H1 (cell line): ENCODE data around the gene P2RY13. TPM values are rescaled to one million over a fixed set of nuclear protein-coding genes. Genes with fewer than 3 reads are reported as not detected.

Source experiments
- CTCF ChIA-PET: fragments of 300-600 bp; sonication (Branson Sonifier 250); formaldehyde crosslinking; loops from one replicate; lab custom pipeline; 2021; ENCODE audit not compliant: partially characterized antibody; lab: Charles Lee
- POLR2A ChIA-PET: fragments of 300-600 bp; sonication (Branson Sonifier 250); formaldehyde crosslinking; loops from one replicate; lab custom pipeline; 2021; ENCODE audit warnings: inconsistent platforms; ENCODE audit not compliant: partially characterized antibody; lab: Charles Lee
- DNase-seq, 2 experiments: peaks; one replicate each; pipeline versions ENCODE4 v3.0.0 to v3.0.0-alpha.2; 2010 to 2022; ENCODE audit warnings: low spot score in 2 of 2, low read depth in 1 of 2, mixed read lengths in 1 of 2
- FAIRE-seq: peaks from 2 replicates; lab custom pipeline; 2011; peaks lifted over from hg19 to GRCh38; lab: Jason Lieb, UNC
- H2AFZ ChIP-seq: 2 replicates; pipeline ENCODE4 v1.8.1; 2012; ENCODE audit warnings: low read length, inconsistent platforms
- H2AK5ac ChIP-seq: 2 replicates; pipeline ENCODE4 v1.6.1; 2013; ENCODE audit warnings: low read depth, low read length
- H2BK120ac ChIP-seq: replicated peaks from 2 replicates; pipeline ENCODE3; 2013; ENCODE audit warnings: low read depth, low read length, inconsistent platforms
- H2BK12ac ChIP-seq: 2 replicates; pipeline ENCODE4 v1.6.1; 2013; ENCODE audit warnings: low read depth, low read length
- H2BK15ac ChIP-seq: 2 replicates; pipeline ENCODE4 v1.6.1; 2013; ENCODE audit warnings: low read length
- H2BK20ac ChIP-seq: 2 replicates; pipeline ENCODE4 v1.6.1; 2013; ENCODE audit warnings: low read length
- H2BK5ac ChIP-seq: 2 replicates; pipeline ENCODE4 v1.6.1; 2013; ENCODE audit warnings: low read depth, low read length
- H3K14ac ChIP-seq: 2 replicates; pipeline ENCODE4 v1.6.1; 2013; ENCODE audit warnings: inconsistent platforms; ENCODE audit not compliant: insufficient read length
- H3K18ac ChIP-seq: 2 replicates; pipeline ENCODE4 v1.6.1; 2013; ENCODE audit warnings: low read length; ENCODE audit errors: extremely low read depth
- H3K23ac ChIP-seq: 2 replicates; pipeline ENCODE4 v1.6.1; 2013; ENCODE audit warnings: inconsistent platforms; ENCODE audit not compliant: insufficient read length
- H3K23me2 ChIP-seq: 2 replicates; pipeline ENCODE4 v1.6.1; 2013; ENCODE audit warnings: low read depth, low read length
- H3K27ac ChIP-seq: 2 replicates; pipeline ENCODE4 v1.6.1; 2011; ENCODE audit warnings: low read depth, low read length, inconsistent platforms
- H3K27me3 ChIP-seq, 4 experiments: replicated peaks in 1 of 4; 1 replicate in 1 of 4; 2 replicates in 3 of 4; pipeline versions ENCODE4 v1.6.1 to v1.8.1; 2011 to 2013; ENCODE audit warnings: low read length in 3 of 4, mild to moderate bottlenecking in 3 of 4, inconsistent platforms in 2 of 4, mixed read lengths in 2 of 4, moderate library complexity in 1 of 4; ENCODE audit not compliant: control insufficient read depth in 3 of 4, insufficient read depth in 3 of 4; ENCODE audit errors: extremely low read depth in 1 of 4
- H3K36me3 ChIP-seq, 4 experiments: 2 replicates each; pipeline versions ENCODE4 v1.6.1 to v1.8.1; 2011 to 2013; ENCODE audit warnings: mild to moderate bottlenecking in 4 of 4, low read length in 3 of 4, moderate library complexity in 2 of 4, control low read depth in 1 of 4, inconsistent platforms in 1 of 4; ENCODE audit not compliant: insufficient read depth in 4 of 4, control insufficient read depth in 2 of 4
- H3K4ac ChIP-seq: replicated peaks from 2 replicates; pipeline ENCODE3; 2013; ENCODE audit warnings: low read length, low read depth, mixed read lengths, inconsistent platforms; ENCODE audit not compliant: insufficient read length
- H3K4me1 ChIP-seq, 4 experiments: replicated peaks in 1 of 4; 1 replicate in 1 of 4; 2 replicates in 3 of 4; pipeline versions ENCODE4 v1.6.1 to v1.8.1; 2011 to 2013; ENCODE audit warnings: low read length in 3 of 4, inconsistent platforms in 2 of 4, mixed read lengths in 1 of 4; ENCODE audit not compliant: insufficient read depth in 4 of 4, control insufficient read depth in 3 of 4
- H3K4me2 ChIP-seq, 2 experiments: 2 replicates each; pipeline versions ENCODE4 v1.6.1 to v1.8.1; 2011 to 2013; ENCODE audit warnings: low read depth in 2 of 2, low read length in 2 of 2, control low read depth in 1 of 2, inconsistent platforms in 1 of 2, mild to moderate bottlenecking in 1 of 2; ENCODE audit not compliant: insufficient read depth in 1 of 2
- H3K4me3 ChIP-seq, 4 experiments: fragments of 200-600, 300-600 bp in 1 of 4; sonication (generic), shearing (Covaris generic), sonication (Bioruptor Twin) in 1 of 4; 2 replicates each; pipeline versions ENCODE4 v1.5.1 to v1.8.1; 2011 to 2016; ENCODE audit warnings: low read length in 4 of 4, low read depth in 3 of 4, control low read depth in 2 of 4, inconsistent platforms in 2 of 4, mild to moderate bottlenecking in 2 of 4, mixed read lengths in 1 of 4, moderate library complexity in 1 of 4; ENCODE audit not compliant: insufficient read depth in 2 of 4; ENCODE audit errors: extremely low read depth in 1 of 4
- H3K56ac ChIP-seq: replicated peaks from 2 replicates; pipeline ENCODE3; 2013; ENCODE audit warnings: low read depth, mild to moderate bottlenecking, mixed read lengths, low read length, inconsistent platforms; ENCODE audit not compliant: insufficient read length
- H3K79me1 ChIP-seq: 2 replicates; pipeline ENCODE4 v1.6.1; 2013; ENCODE audit warnings: low read depth, low read length, control low read depth
- H3K79me2 ChIP-seq, 2 experiments: 2 replicates each; pipeline versions ENCODE4 v1.6.1 to v1.8.1; 2012 to 2013; ENCODE audit warnings: low read length in 2 of 2, mild to moderate bottlenecking in 2 of 2, inconsistent platforms in 1 of 2; ENCODE audit not compliant: insufficient read depth in 2 of 2, control insufficient read depth in 1 of 2
- H3K9ac ChIP-seq, 4 experiments: replicated peaks in 1 of 4; 1 replicate in 1 of 4; 2 replicates in 3 of 4; pipeline versions ENCODE4 v1.6.1 to v1.8.1; 2011 to 2013; ENCODE audit warnings: low read depth in 3 of 4, low read length in 3 of 4, control low read depth in 2 of 4, mild to moderate bottlenecking in 2 of 4, moderate library complexity in 2 of 4, inconsistent platforms in 1 of 4; ENCODE audit errors: extremely low read depth in 1 of 4
- H3K9me3 ChIP-seq, 2 experiments: 2 replicates each; pipeline versions ENCODE4 v1.6.1 to v1.8.1; 2012 to 2013; ENCODE audit warnings: mild to moderate bottlenecking in 2 of 2, moderate library complexity in 2 of 2, control low read depth in 1 of 2, inconsistent platforms in 1 of 2, low read depth in 1 of 2, low read length in 1 of 2, mixed read lengths in 1 of 2; ENCODE audit not compliant: insufficient read depth in 2 of 2
- H4K20me1 ChIP-seq, 2 experiments: replicated peaks in 1 of 2; 2 replicates each; pipeline versions ENCODE3 to v1.8.1; 2011 to 2013; ENCODE audit warnings: inconsistent platforms in 2 of 2, low read length in 2 of 2, mild to moderate bottlenecking in 1 of 2; ENCODE audit not compliant: insufficient read depth in 2 of 2, control insufficient read depth in 1 of 2
- H4K5ac ChIP-seq: 2 replicates; pipeline ENCODE4 v1.6.1; 2013; ENCODE audit warnings: low read length, low read depth, mixed read lengths, inconsistent platforms; ENCODE audit not compliant: insufficient read length
- H4K8ac ChIP-seq: 2 replicates; pipeline ENCODE4 v1.8.0; 2013; ENCODE audit warnings: mild to moderate bottlenecking, moderate library complexity, low read length, inconsistent platforms; ENCODE audit not compliant: insufficient read depth; ENCODE audit errors: extremely low read depth
- H4K91ac ChIP-seq: replicated peaks from 2 replicates; pipeline ENCODE3; 2013; ENCODE audit warnings: low read length, mixed read lengths, inconsistent platforms; ENCODE audit not compliant: insufficient read length
- BACH1 ChIP-seq: IDR thresholded peaks from 2 replicates; pipeline ENCODE4 v1.6.1; 2012; ENCODE audit warnings: low read length, improper control_type of control experiment
- HDAC2 ChIP-seq, 2 experiments: fragments of 300-600 bp in 1 of 2; sonication (generic) in 1 of 2; IDR thresholded peaks; 2 replicates each; pipeline ENCODE4 v1.6.1; 2011 to 2012; ENCODE audit warnings: low read depth in 2 of 2, low read length in 2 of 2, mild to moderate bottlenecking in 2 of 2, moderate library complexity in 2 of 2, borderline replicate concordance in 1 of 2, inconsistent platforms in 1 of 2
- POLR2A ChIP-seq, 2 experiments: IDR thresholded peaks; 1 replicate in 1 of 2; 2 replicates in 1 of 2; pipeline ENCODE4 v1.6.1; 2011; ENCODE audit warnings: low read depth in 2 of 2, low read length in 2 of 2, mild to moderate bottlenecking in 2 of 2; ENCODE audit errors: control extremely low read depth in 1 of 2
- POLR2AphosphoS5 ChIP-seq: IDR thresholded peaks from 2 replicates; pipeline ENCODE4 v1.6.1; 2011; ENCODE audit warnings: low read depth, low read length
- SIX5 ChIP-seq: IDR thresholded peaks from 2 replicates; pipeline ENCODE4 v1.6.1; 2011; ENCODE audit warnings: mild to moderate bottlenecking, low read depth, low read length
- SP2 ChIP-seq: IDR thresholded peaks from 2 replicates; pipeline ENCODE4 v1.6.1; 2012; ENCODE audit warnings: mild to moderate bottlenecking, low read length, inconsistent platforms
- SP4 ChIP-seq: IDR thresholded peaks from 2 replicates; pipeline ENCODE4 v1.6.1; 2012; ENCODE audit warnings: low read length, inconsistent platforms
- SRF ChIP-seq: IDR thresholded peaks from 2 replicates; pipeline ENCODE4 v1.6.1; 2011; ENCODE audit warnings: mild to moderate bottlenecking, low read depth, low read length, moderate library complexity
- TAF7 ChIP-seq: optimal IDR thresholded peaks from 2 replicates; pipeline ENCODE3; 2011; ENCODE audit warnings: low read depth, mild to moderate bottlenecking, inconsistent platforms, low read length, moderate library complexity, borderline replicate concordance
- TCF12 ChIP-seq: IDR thresholded peaks from 2 replicates; pipeline ENCODE4 v1.6.1; 2011; ENCODE audit warnings: low read depth, mild to moderate bottlenecking, low read length
- TEAD4 ChIP-seq: IDR thresholded peaks from 2 replicates; pipeline ENCODE4 v1.6.1; 2012; ENCODE audit warnings: low read depth, low read length, inconsistent platforms, mixed read lengths
- USF2 ChIP-seq: IDR thresholded peaks from 2 replicates; pipeline ENCODE4 v1.6.1; 2011; ENCODE audit warnings: low read length, improper control_type of control experiment
- ZNF274 ChIP-seq: IDR thresholded peaks from 2 replicates; pipeline ENCODE4 v1.7.0; 2012; ENCODE audit warnings: low read length, borderline replicate concordance; ENCODE audit errors: extremely low read depth
- WGBS, 2 experiments: shearing (Covaris generic) in 1 of 2; methylation state at CpG; one replicate each; pipeline versions ENCODE4 v1.1.6 to v1.1.7; 2013 to 2015; ENCODE audit warnings: low lambda C conversion rate in 2 of 2, mixed read lengths in 2 of 2, inconsistent platforms in 1 of 2, low coverage in 1 of 2, missing lambda C conversion rate in 1 of 2; ENCODE audit not compliant: insufficient replicate concordance in 2 of 2, insufficient coverage in 1 of 2, insufficient read length in 1 of 2; ENCODE audit errors: extremely low coverage in 1 of 2, missing lambda C conversion rate in 1 of 2; 5-methylcytosine and 5-hydroxymethylcytosine counted together
- polyA plus RNA-seq, 7 experiments: library from polyadenylated mRNA; depleted of rRNA in 3 of 7; stranded (reverse) in 5 of 7; unstranded in 2 of 7; fragments of >200 nt in 5 of 7; fragments of 200-250 nt in 2 of 7; gene quantifications; 1 replicate in 5 of 7; 2 replicates in 1 of 7; 4 replicates in 1 of 7; pipeline versions ENCODE4 v1.2.1 to v1.2.3, GENCODE V29; 2011 to 2013; ENCODE audit warnings: missing spikeins in 2 of 7, mixed read lengths in 2 of 7
- total RNA-seq: library from RNA; stranded (reverse); fragmentation: NEBNext Ultra II Directional; extraction: Animal tissue kit (Norgen Biotek cat#: 25700); gene quantifications from 2 replicates; pipeline ENCODE4 v1.2.1, GENCODE V29; 2021

P2RY13 gene
- total and polyA plus RNA-seq, 2 of the 8 experiments (the other 6 are each of a cell fraction or from before 2014, with no cell fraction given): not detected

- Histone ChIP-seq H3K9ac (no peak overlapping the region), H3K79me2 (no peaks in the 10 kb centered on the region), H3K4me2 (no peak overlapping the region), H3K4me1 (peaks cover 0 to 5% (median 0%) of the 10 kb centered on the region in 4 experiments; a peak in 1 of 7 replicates), H4K91ac (no peak overlapping the region), H3K56ac (no peak overlapping the region), H3K18ac (no peak overlapping the region), H4K8ac (no peak overlapping the region), H3K27ac (no peak overlapping the region), H4K20me1 (no peaks in the 10 kb centered on the region), H3K36me3 (no peaks in the 10 kb centered on the region), H2BK5ac (no peak overlapping the region), H2BK12ac (no peak overlapping the region), H3K4ac (no peak overlapping the region), H3K23me2 (no peaks in the 10 kb centered on the region), H2AFZ (no peak overlapping the region), H3K14ac (no peak overlapping the region), H3K23ac (no peak overlapping the region), H2BK120ac (no peak overlapping the region)
- ChIA-PET POLR2A (no interaction called here), CTCF (interaction anchor here (1.0 to 2.2 kb wide), 2 partner anchors 11 to 29 kb away, joined by 4 to 5 read pairs; no protein-coding TSS in a partner anchor)
- no peak for FAIRE-seq
- no peak for DNase-seq
- no peak for TF ChIP-seq POLR2A (IDR thresholded peaks at IDR 0.05; ENCODE audit: control extremely low read depth in 1 of 2, low read depth in 2 of 2, low read length in 2 of 2)
- TF ChIP-seq USF2: no peak
- no peak for TF ChIP-seq TCF12
- no peak for TF ChIP-seq ZNF274
- no peak for TF ChIP-seq SP4
- TF ChIP-seq SIX5: no peak
- TF ChIP-seq TAF7: no peak
- TF ChIP-seq SP2: no peak
- no peak for TF ChIP-seq BACH1
- TF ChIP-seq POLR2AphosphoS5: no peak
- no peak for TF ChIP-seq TEAD4
- TF ChIP-seq HDAC2 (IDR thresholded peaks at IDR 0.05; ENCODE audit: borderline replicate concordance in 1 of 2, low read depth in 2 of 2, low read length in 2 of 2): no peak
- no peak for TF ChIP-seq SRF
- TF ChIP-seq, all 59 proteins: peak for 0
- no peak overlapping the region for H4K5ac ChIP-seq
- no peak overlapping the region for H2BK15ac ChIP-seq
- no peaks in the 10 kb centered on the region for H3K9me3 ChIP-seq
- H3K27me3 ChIP-seq: no peaks in the 10 kb centered on the region
- H2BK20ac ChIP-seq: no peak overlapping the region
- 49% methylated on average over 2 of the region's 2 CpGs; no CpG with 5 or more reads in 1 of the 2 experiments for WGBS, 2 experiments
- no peaks in the 10 kb centered on the region for H3K79me1 ChIP-seq
- H3K4me3 ChIP-seq: no peak overlapping the region
- H2AK5ac ChIP-seq: no peak overlapping the region
Observed at GRCh38 chr3:151297429-151297828, 31.9 kb downstream of the P2RY13 start.
